CD14-positive monocyte (primary cell): ENCODE data around the gene RYR2. TPM values are rescaled to one million over a fixed set of nuclear protein-coding genes. Genes with fewer than 3 reads are reported as not detected.

Experiments used
- DNase-seq, 3 donors: peaks; one replicate each; pipeline ENCODE4 v3.0.0-alpha.2; 2011 to 2022
- H2AFZ ChIP-seq: 2 replicates; pipeline ENCODE4 v1.6.0; 2012; ENCODE audit warnings: mild to moderate bottlenecking, low read depth, low read length, inconsistent platforms; ENCODE audit not compliant: insufficient read depth, poor library complexity, severe bottlenecking
- H3K27ac ChIP-seq, 2 donors: 1 replicate in 1 of 2; 2 replicates in 1 of 2; pipeline ENCODE4 v1.5.1; 2012 to 2013; ENCODE audit warnings: low read length in 2 of 2, control low read depth in 1 of 2, inconsistent platforms in 1 of 2, low read depth in 1 of 2, mild to moderate bottlenecking in 1 of 2
- H3K27me3 ChIP-seq, 2 donors: one replicate each; pipeline versions ENCODE4 v1.6.0 to v1.6.1; 2011 to 2013; ENCODE audit warnings: low read length in 2 of 2; ENCODE audit not compliant: control insufficient read depth in 2 of 2, insufficient read depth in 2 of 2
- H3K36me3 ChIP-seq, 2 donors: replicated peaks in 1 of 2; 1 replicate in 1 of 2; 2 replicates in 1 of 2; pipeline versions ENCODE4 v1.5.1 to v1.6.1; 2012 to 2013; ENCODE audit warnings: low read length in 2 of 2, control low read depth in 1 of 2, inconsistent platforms in 1 of 2, mild to moderate bottlenecking in 1 of 2; ENCODE audit not compliant: insufficient read depth in 2 of 2, control insufficient read depth in 1 of 2
- H3K4me1 ChIP-seq, 2 donors: 1 replicate in 1 of 2; 2 replicates in 1 of 2; pipeline versions ENCODE4 v1.5.1 to v1.6.1; 2012 to 2013; ENCODE audit warnings: low read length in 2 of 2, control low read depth in 1 of 2, inconsistent platforms in 1 of 2, mild to moderate bottlenecking in 1 of 2, moderate library complexity in 1 of 2; ENCODE audit not compliant: insufficient read depth in 2 of 2, control insufficient read depth in 1 of 2
- H3K4me2 ChIP-seq: replicated peaks from 2 replicates; pipeline ENCODE3; 2012; ENCODE audit warnings: low read length, moderate library complexity, mild to moderate bottlenecking; ENCODE audit not compliant: poor library complexity, severe bottlenecking; ENCODE audit errors: extremely low read depth
- H3K4me3 ChIP-seq, 3 experiments: fragments of 200-600 bp in 1 of 3; sonication (generic) in 1 of 3; replicated peaks in 1 of 3; 1 replicate in 2 of 3; 2 replicates in 1 of 3; pipeline ENCODE4 v1.5.1; 2011 to 2013; ENCODE audit warnings: low read length in 3 of 3, mild to moderate bottlenecking in 3 of 3, control low read depth in 2 of 3, low read depth in 2 of 3, inconsistent platforms in 1 of 3, moderate library complexity in 1 of 3
- H3K79me2 ChIP-seq: 2 replicates; pipeline ENCODE4 v1.6.0; 2012; ENCODE audit warnings: mild to moderate bottlenecking, control low read depth, inconsistent platforms, low read length, moderate library complexity; ENCODE audit not compliant: insufficient read depth
- H3K9ac ChIP-seq: 2 replicates; pipeline ENCODE4 v1.6.0; 2017; ENCODE audit warnings: low read length, mild to moderate bottlenecking; ENCODE audit not compliant: insufficient read depth, poor library complexity, severe bottlenecking
- H3K9me3 ChIP-seq, 2 donors: replicated peaks in 1 of 2; 1 replicate in 1 of 2; 2 replicates in 1 of 2; pipeline versions ENCODE4 v1.5.1 to v1.6.1; 2012 to 2013; ENCODE audit warnings: low read length in 2 of 2, control low read depth in 1 of 2; ENCODE audit not compliant: control insufficient read depth in 1 of 2, insufficient read depth in 1 of 2
- H4K20me1 ChIP-seq: 2 replicates; pipeline ENCODE4 v1.6.0; 2012; ENCODE audit warnings: mild to moderate bottlenecking, low read length, control low read depth, moderate library complexity; ENCODE audit not compliant: insufficient read depth
- H3K27ac Mint-ChIP-seq, 7 donors: one replicate each; pipeline ENCODE4 v1.8.0; 2020; ENCODE audit warnings: mild to moderate bottlenecking in 7 of 7, mixed read lengths in 7 of 7, moderate library complexity in 6 of 7, inconsistent platforms in 2 of 7
- H3K27me3 Mint-ChIP-seq, 3 donors: one replicate each; pipeline ENCODE4 v1.8.0; 2021 to 2022; ENCODE audit warnings: low read depth in 3 of 3, mild to moderate bottlenecking in 3 of 3, mixed read lengths in 3 of 3, moderate library complexity in 3 of 3, inconsistent platforms in 1 of 3
- H3K36me3 Mint-ChIP-seq, 2 donors: one replicate each; pipeline ENCODE4 v1.8.0; 2020; ENCODE audit warnings: mixed read lengths in 2 of 2, inconsistent platforms in 1 of 2, mild to moderate bottlenecking in 1 of 2
- H3K4me1 Mint-ChIP-seq: one replicate; pipeline ENCODE4 v1.8.0; 2020; ENCODE audit warnings: mild to moderate bottlenecking, mixed read lengths
- H3K4me3 Mint-ChIP-seq, 2 donors: one replicate each; pipeline ENCODE4 v1.8.0; 2020; ENCODE audit warnings: mild to moderate bottlenecking in 2 of 2, mixed read lengths in 2 of 2, moderate library complexity in 1 of 2
- H3K9me3 Mint-ChIP-seq, 7 donors: one replicate each; pipeline ENCODE4 v1.8.0; 2020 to 2022; ENCODE audit warnings: mixed read lengths in 7 of 7, mild to moderate bottlenecking in 6 of 7, moderate library complexity in 6 of 7, inconsistent platforms in 2 of 7
- whole genome bisulfite sequencing: methylation state at CpG from one replicate; pipeline ENCODE4 v1.1.5; 2013; ENCODE audit warnings: missing lambda C conversion rate; ENCODE audit not compliant: insufficient coverage; 5-methylcytosine and 5-hydroxymethylcytosine counted together
- intact Hi-C, 2 donors: fragments of 100-400 bp; cut with micrococcal nuclease; formaldehyde crosslinking; loops; one replicate each; pipeline versions ENCODE4 v1.15.0 to v1.15.1; 2023
- polyA plus RNA-seq, 3 donors: library from polyadenylated mRNA; depleted of rRNA in 1 of 3; unstranded in 2 of 3; stranded (reverse) in 1 of 3; fragments of 300-500 nt in 2 of 3; fragments of >200 nt in 1 of 3; fragmentation: Illumina TruSeq in 2 of 3; gene quantifications; 1 replicate in 2 of 3; 2 replicates in 1 of 3; pipeline ENCODE4 v1.2.3, GENCODE V29; 2012 to 2021
- TF ChIP-seq, protein P1 (sequence below): fragments of 200-600 bp; IDR thresholded peaks from one replicate; pipeline ENCODE4 v1.8.0; 2022; ENCODE audit warnings: antibody characterized with exemption, mild to moderate bottlenecking

Gene RYR2
- polyA plus RNA-seq, 3 donors, result not detected

DNA sequence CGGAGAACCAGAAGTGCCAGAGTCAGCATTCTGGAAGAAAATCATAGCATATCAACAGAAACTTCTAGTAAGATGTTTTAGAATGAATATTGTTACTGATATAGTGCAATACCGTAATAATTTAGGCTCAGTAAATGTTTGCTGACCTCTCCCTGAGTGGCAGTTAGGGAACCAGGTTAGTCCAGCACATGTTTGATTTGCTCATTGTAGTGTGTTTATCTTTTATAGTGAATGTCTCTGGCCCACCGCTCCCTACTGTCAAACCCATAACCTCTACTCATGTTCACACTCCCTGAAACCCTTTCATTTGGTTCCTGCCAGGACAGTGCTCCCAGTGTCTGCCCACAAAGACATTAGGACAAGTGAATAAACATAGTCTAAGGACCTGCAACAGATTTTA, 746.1 kb downstream of the RYR2 start:
- H4K20me1 ChIP-seq, result no peaks in the 10 kb centered on the region
- H3K27ac ChIP-seq, result no peak overlapping the region
- TF ChIP-seq, protein P1, sequence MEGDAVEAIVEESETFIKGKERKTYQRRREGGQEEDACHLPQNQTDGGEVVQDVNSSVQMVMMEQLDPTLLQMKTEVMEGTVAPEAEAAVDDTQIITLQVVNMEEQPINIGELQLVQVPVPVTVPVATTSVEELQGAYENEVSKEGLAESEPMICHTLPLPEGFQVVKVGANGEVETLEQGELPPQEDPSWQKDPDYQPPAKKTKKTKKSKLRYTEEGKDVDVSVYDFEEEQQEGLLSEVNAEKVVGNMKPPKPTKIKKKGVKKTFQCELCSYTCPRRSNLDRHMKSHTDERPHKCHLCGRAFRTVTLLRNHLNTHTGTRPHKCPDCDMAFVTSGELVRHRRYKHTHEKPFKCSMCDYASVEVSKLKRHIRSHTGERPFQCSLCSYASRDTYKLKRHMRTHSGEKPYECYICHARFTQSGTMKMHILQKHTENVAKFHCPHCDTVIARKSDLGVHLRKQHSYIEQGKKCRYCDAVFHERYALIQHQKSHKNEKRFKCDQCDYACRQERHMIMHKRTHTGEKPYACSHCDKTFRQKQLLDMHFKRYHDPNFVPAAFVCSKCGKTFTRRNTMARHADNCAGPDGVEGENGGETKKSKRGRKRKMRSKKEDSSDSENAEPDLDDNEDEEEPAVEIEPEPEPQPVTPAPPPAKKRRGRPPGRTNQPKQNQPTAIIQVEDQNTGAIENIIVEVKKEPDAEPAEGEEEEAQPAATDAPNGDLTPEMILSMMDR, result no peak
- no CpG with 5 or more reads among the region's 3 CpGs for WGBS
- H3K9me3 Mint-ChIP-seq, result peaks cover 2 to 10% (median 8%) of the 10 kb centered on the region in 7 donors
- H3K4me3 Mint-ChIP-seq, result no peak overlapping the region
- no peaks in the 10 kb centered on the region for H3K36me3 Mint-ChIP-seq
- H3K27me3 ChIP-seq, result no peaks in the 10 kb centered on the region
- DNase-seq, result no peak
- H3K36me3 ChIP-seq, result no peaks in the 10 kb centered on the region
- no peaks in the 10 kb centered on the region for H3K4me1 Mint-ChIP-seq
- H3K4me2 ChIP-seq, result no peak overlapping the region
- no peak overlapping the region for H2AFZ ChIP-seq
- no peaks in the 10 kb centered on the region for H3K79me2 ChIP-seq
- H3K4me1 ChIP-seq, result no peaks in the 10 kb centered on the region
- H3K4me3 ChIP-seq, result no peak overlapping the region
- intact Hi-C loops, result no loop called here
- H3K27me3 Mint-ChIP-seq, result peaks cover 0 to 2% (median 0%) of the 10 kb centered on the region in 3 donors
- H3K9ac ChIP-seq, result no peak overlapping the region
- H3K27ac Mint-ChIP-seq, result no peak overlapping the region
- peaks cover 12 to 14% of the 10 kb centered on the region in 2 donors for H3K9me3 ChIP-seq

DNA sequence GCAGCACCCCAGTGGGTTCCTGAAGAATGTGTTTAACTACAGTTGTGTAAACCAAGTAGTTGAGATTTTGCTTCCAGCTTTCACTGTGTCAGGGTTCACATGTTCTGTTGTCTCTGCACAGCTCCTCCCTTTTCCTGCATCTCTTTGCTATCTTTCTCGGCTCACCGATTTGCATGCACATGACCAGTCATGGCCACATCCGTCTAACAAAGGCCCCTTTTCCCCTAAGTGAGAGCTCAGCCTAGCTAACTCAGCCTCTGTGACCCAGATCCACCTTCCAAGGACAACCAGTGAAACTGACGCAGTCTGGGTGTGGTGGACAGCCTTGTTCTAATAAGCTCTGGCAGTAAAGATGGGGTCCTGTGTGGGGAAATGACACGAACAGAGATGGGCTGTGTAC, 747.6 kb downstream of the RYR2 start:
- Histone ChIP-seq H3K4me3 (no peak overlapping the region), H3K9me3 (peaks cover 1 to 3% of the 10 kb centered on the region in 2 donors), H3K4me2 (no peak overlapping the region), H2AFZ (no peak overlapping the region), H3K36me3 (no peaks in the 10 kb centered on the region), H3K79me2 (no peaks in the 10 kb centered on the region), H3K27me3 (no peaks in the 10 kb centered on the region), H4K20me1 (no peaks in the 10 kb centered on the region), H3K9ac (no peak overlapping the region), H3K4me1 (no peaks in the 10 kb centered on the region), H3K27ac (no peak overlapping the region)
- H3K9me3 Mint-ChIP-seq, result peaks cover under 1 to 4% (median 3%) of the 10 kb centered on the region in 7 donors
- TF ChIP-seq, protein P1, result no peak
- 87% methylated on average over 3 of the region's 5 CpGs for WGBS
- intact Hi-C loops, result no loop called here
- peaks cover 0 to 2% (median 0%) of the 10 kb centered on the region in 3 donors for H3K27me3 Mint-ChIP-seq
- H3K36me3 Mint-ChIP-seq, result no peaks in the 10 kb centered on the region
- H3K27ac Mint-ChIP-seq, result no peak overlapping the region
- no peaks in the 10 kb centered on the region for H3K4me1 Mint-ChIP-seq
- no peak overlapping the region for H3K4me3 Mint-ChIP-seq
- no peak for DNase-seq
